Endothelial cell (in vitro differentiated cells): ENCODE results near the gene GOLGA8K. TPM values are rescaled to one million over a fixed set of nuclear protein-coding genes. Genes with fewer than 3 reads are reported as not detected.
"Not testable (repeated sequence)": the region's sequence is repeated elsewhere in the genome, so short reads cannot be mapped to it uniquely, and the experiment has no call there.

Source experiments
- DNase-seq: peaks from one replicate; pipeline ENCODE4 v3.0.0; 2021; ENCODE audit warnings: low spot score
- H3K27ac Mint-ChIP-seq: one replicate; pipeline ENCODE4 v1.8.0; 2021; ENCODE audit warnings: mixed read lengths, inconsistent platforms; ENCODE audit not compliant: unreplicated experiment
- H3K27me3 Mint-ChIP-seq: one replicate; pipeline ENCODE4 v1.8.0; 2021; ENCODE audit warnings: mild to moderate bottlenecking, moderate library complexity, mixed read lengths, inconsistent platforms; ENCODE audit not compliant: unreplicated experiment
- H3K36me3 Mint-ChIP-seq: one replicate; pipeline ENCODE4 v1.8.0; 2021; ENCODE audit warnings: mild to moderate bottlenecking, low read depth, mixed read lengths, inconsistent platforms; ENCODE audit not compliant: unreplicated experiment
- H3K4me1 Mint-ChIP-seq: one replicate; pipeline ENCODE4 v1.8.0; 2021; ENCODE audit warnings: mild to moderate bottlenecking, mixed read lengths, inconsistent platforms; ENCODE audit not compliant: unreplicated experiment
- H3K4me3 Mint-ChIP-seq: one replicate; pipeline ENCODE4 v1.8.0; 2021; ENCODE audit warnings: mild to moderate bottlenecking, mixed read lengths, inconsistent platforms; ENCODE audit not compliant: unreplicated experiment
- H3K9me3 Mint-ChIP-seq: one replicate; pipeline ENCODE4 v1.8.0; 2021; ENCODE audit warnings: mixed read lengths, inconsistent platforms; ENCODE audit not compliant: unreplicated experiment
- total RNA-seq: library from RNA; stranded (reverse); fragmentation: NEBNext Ultra II Directional; extraction: Animal tissue kit (Norgen Biotek cat#: 25700); gene quantifications from one replicate; pipeline ENCODE4 v1.2.1, GENCODE V29; 2021; ENCODE audit not compliant: unreplicated experiment

Gene GOLGA8K
- total RNA-seq, 1 donor from 2014 or later: 0.31 TPM

- H3K27ac Mint-ChIP-seq, H3K27me3 Mint-ChIP-seq, H3K4me1 Mint-ChIP-seq, H3K9me3 Mint-ChIP-seq, H3K4me3 Mint-ChIP-seq, H3K36me3 Mint-ChIP-seq, DNase-seq: not testable (repeated sequence)
Observed at GRCh38 chr15:32347037-32347436, 56.1 kb downstream of the GOLGA8K start.

- H3K9me3 Mint-ChIP-seq, DNase-seq, H3K36me3 Mint-ChIP-seq, H3K27ac Mint-ChIP-seq, H3K27me3 Mint-ChIP-seq, H3K4me1 Mint-ChIP-seq, H3K4me3 Mint-ChIP-seq: not testable (repeated sequence)
Observed at GRCh38 chr15:32345978-32346547, 57.0 kb downstream of the GOLGA8K start.

DNA sequence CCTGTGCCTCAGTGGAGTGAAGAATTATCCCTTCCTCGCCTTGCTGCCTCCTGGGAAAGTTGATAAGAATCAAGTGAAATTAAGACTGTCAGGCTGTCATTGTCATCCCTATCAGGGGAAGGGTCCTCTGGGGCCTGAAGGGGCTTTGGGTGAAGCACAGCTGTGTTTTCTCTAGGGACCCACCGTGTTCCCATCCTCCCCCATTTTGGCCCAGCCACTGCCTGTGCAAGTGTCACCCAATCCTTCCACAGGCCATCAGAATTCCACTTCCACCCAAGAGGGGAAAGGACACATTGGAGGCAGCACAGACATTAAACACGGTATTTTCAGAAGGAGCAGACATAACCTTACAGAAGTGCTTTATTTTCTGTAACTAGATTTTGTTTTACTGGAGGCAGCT, 59.2 kb downstream of the GOLGA8K start:
- DNase-seq, H3K4me3 Mint-ChIP-seq, H3K36me3 Mint-ChIP-seq, H3K27ac Mint-ChIP-seq, H3K4me1 Mint-ChIP-seq, H3K9me3 Mint-ChIP-seq, H3K27me3 Mint-ChIP-seq: not testable (repeated sequence)

Other genes with a start within 250 kb of the GOLGA8K start
- 0.46 TPM for gene GOLGA8O, start 52.3 kb upstream of the GOLGA8K start, total RNA-seq
- 2.3 TPM for gene GOLGA8N, start 190.2 kb upstream of the GOLGA8K start, total RNA-seq
- gene ARHGAP11A, start 212.2 kb upstream of the GOLGA8K start, total RNA-seq: 19.7 TPM
- 15.6 TPM for gene SCG5, start 238.4 kb upstream of the GOLGA8K start, total RNA-seq